Hepatocyte (in vitro differentiated cells): ENCODE results near the gene TMEM161A.

ENCODE experiments used
- CTCF ChIP-seq: fragments of 200-600 bp; sonication (generic); IDR thresholded peaks from 2 replicates; pipeline ENCODE4 v1.5.1; 2016; ENCODE audit warnings: antibody characterized with exemption, mild to moderate bottlenecking; ENCODE audit not compliant: poor library complexity
- EZH2 ChIP-seq: fragments of 200-600 bp; sonication (generic); IDR thresholded peaks from 2 replicates; pipeline ENCODE4 v1.6.1; 2016; ENCODE audit warnings: antibody characterized with exemption, mild to moderate bottlenecking, borderline replicate concordance
- EZH2phosphoT487 ChIP-seq: fragments of 200-600 bp; sonication (generic); IDR thresholded peaks from one replicate; pipeline ENCODE4 v1.6.1; 2018; ENCODE audit warnings: antibody characterized with exemption, mild to moderate bottlenecking, low read depth, moderate library complexity; ENCODE audit not compliant: unreplicated experiment, severe bottlenecking

GRCh38 chr19:19122902-19123301 is 15.4 kb downstream of the TMEM161A start:
- TF ChIP-seq CTCF (no peak), EZH2 (no peak), EZH2phosphoT487 (no peak)
